Effector memory CD4-positive, alpha-beta T cell (primary cell): ENCODE results near the gene MRPL14.

Experiments used
- DNase-seq, 3 donors: peaks; one replicate each; pipeline ENCODE4 v3.0.0-alpha.2; 2020
- H3K27ac ChIP-seq: 2 replicates; pipeline ENCODE4 v1.7.0; 2013; ENCODE audit warnings: mild to moderate bottlenecking, low read length, moderate library complexity; ENCODE audit not compliant: insufficient read depth, poor library complexity, severe bottlenecking
- H3K27me3 ChIP-seq: replicated peaks from 2 replicates; pipeline ENCODE4 v1.7.0; 2013; ENCODE audit warnings: mild to moderate bottlenecking, low read length; ENCODE audit not compliant: insufficient read depth, control insufficient read depth, poor library complexity, severe bottlenecking
- H3K36me3 ChIP-seq: 2 replicates; pipeline ENCODE4 v1.7.0; 2013; ENCODE audit warnings: mild to moderate bottlenecking, low read length, moderate library complexity; ENCODE audit not compliant: control insufficient read depth, insufficient read depth
- H3K4me1 ChIP-seq: 2 replicates; pipeline ENCODE4 v1.7.0; 2013; ENCODE audit warnings: low read length, mild to moderate bottlenecking; ENCODE audit not compliant: control insufficient read depth, insufficient read depth, poor library complexity, severe bottlenecking
- H3K4me3 ChIP-seq: 2 replicates; pipeline ENCODE4 v1.7.0; 2013; ENCODE audit warnings: low read length, low read depth, mild to moderate bottlenecking; ENCODE audit not compliant: insufficient read depth, poor library complexity, severe bottlenecking
- H3K9me3 ChIP-seq: 2 replicates; pipeline ENCODE4 v1.7.0; 2013; ENCODE audit warnings: mild to moderate bottlenecking, low read length, moderate library complexity; ENCODE audit not compliant: control insufficient read depth

MRPL14 gene

DNA sequence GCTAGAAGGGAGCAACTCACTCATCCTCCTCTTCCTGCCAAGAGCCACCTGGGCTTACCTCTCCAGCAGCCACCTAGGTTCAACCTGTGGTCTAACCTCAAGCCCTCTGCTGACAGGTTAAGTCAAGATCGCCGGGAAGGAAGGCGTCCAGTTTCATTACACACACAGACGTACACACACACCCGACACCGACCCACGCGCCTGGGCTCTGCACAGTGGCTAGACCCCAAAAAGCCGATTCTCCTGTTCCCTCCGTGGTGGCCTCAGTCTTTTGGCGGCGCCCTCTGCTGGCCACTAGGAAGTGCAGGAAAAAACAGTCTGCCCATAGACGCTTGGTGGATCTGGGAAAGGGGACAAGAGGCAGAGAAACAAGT is 52.8 kb downstream of the MRPL14 start:
- Histone ChIP-seq H3K4me3 (peak overlapping the region; percentile 18), H3K9me3 (no peaks in the 10 kb centered on the region), H3K27me3 (peaks cover 9% of the 10 kb centered on the region), H3K27ac (no peak overlapping the region), H3K4me1 (peaks cover 11% of the 10 kb centered on the region), H3K36me3 (no peaks in the 10 kb centered on the region)
- peak; percentile 28 to 35 (median 29) for DNase-seq

DNA sequence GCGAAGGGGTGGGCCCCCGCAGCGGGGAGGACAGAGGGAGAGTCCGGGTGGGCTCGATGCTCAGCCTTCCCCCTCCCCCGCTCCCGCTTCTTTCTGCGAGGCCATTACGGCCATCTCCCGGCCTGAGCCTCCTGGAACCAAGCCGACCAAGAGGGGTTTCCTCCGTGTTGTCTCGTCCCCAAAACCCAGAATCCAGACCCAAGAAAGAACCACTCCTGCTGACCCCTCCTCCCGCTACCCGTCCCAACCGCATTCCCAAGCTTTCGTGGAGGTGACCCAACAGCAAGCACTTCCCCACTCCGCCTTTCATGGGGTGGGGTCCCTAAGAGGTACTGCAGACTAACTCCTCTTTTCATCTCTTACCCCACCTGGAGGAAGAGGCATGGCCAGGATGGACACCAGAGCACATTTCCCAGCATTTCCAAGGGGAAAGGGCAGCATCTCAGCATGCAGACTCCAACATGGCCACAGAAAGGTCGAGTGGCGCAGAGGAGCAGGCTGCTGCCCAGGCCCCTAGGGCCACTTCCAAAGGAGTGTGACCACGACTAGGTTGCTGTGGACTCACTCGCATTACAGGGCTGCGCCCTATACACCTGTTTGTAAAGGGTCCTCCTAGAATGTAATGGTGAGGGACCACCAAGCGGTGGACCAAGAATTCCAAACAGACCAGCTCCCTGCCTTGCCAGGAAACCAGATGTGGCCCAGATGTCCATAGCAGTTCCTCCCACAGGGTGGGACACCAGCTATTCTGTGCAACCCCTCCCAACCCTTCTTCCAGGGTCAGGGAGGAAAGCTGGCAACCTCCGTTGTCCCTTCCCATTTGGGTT is 53.4 kb downstream of the MRPL14 start:
- Histone ChIP-seq H3K4me3 (peak overlapping the region; percentile 70), H3K9me3 (no peaks in the 10 kb centered on the region), H3K27me3 (peaks cover 9% of the 10 kb centered on the region), H3K4me1 (peaks cover 11% of the 10 kb centered on the region), H3K27ac (no peak overlapping the region), H3K36me3 (no peaks in the 10 kb centered on the region)
- DNase-seq = no peak

DNA sequence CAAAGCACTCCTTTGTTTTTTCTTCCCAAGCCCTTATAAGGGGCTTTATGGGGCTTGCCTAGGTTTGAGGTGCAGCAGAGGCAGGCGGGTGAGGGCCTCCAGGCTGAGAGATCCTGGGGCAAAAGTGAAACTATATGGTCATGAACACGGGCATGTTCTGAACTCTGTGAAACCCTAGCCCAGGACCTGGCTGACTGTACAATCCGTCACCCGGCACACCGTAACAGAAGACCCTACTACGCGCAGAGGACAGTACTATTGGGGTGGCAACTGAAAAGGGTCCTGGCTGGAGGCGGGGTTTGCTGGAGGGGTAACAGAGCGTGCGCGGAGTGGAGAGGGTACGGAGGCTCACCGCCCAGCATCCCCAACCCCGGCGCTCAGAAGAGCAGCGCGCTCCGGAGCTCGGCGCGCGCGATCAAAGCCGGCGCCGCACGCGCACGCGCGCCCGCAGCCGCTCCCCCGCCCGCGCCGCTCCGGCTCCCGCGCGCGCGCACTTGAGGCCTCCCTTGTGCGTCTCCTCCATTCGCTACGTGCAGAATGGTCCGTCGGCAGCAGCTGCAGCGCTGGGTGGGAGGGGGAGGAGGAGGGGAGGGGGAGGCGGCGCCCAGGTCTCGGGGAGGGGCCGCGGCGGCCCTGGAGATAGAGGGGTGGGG is 54.2 kb downstream of the MRPL14 start:
- Histone ChIP-seq H3K4me1 (peaks cover 11% of the 10 kb centered on the region), H3K4me3 (peak overlapping the region; percentile 70), H3K36me3 (no peaks in the 10 kb centered on the region), H3K27me3 (peaks cover 9% of the 10 kb centered on the region), H3K27ac (no peak overlapping the region), H3K9me3 (no peaks in the 10 kb centered on the region)
- DNase-seq = peak; percentile 41 to 55 (median 54)

DNA sequence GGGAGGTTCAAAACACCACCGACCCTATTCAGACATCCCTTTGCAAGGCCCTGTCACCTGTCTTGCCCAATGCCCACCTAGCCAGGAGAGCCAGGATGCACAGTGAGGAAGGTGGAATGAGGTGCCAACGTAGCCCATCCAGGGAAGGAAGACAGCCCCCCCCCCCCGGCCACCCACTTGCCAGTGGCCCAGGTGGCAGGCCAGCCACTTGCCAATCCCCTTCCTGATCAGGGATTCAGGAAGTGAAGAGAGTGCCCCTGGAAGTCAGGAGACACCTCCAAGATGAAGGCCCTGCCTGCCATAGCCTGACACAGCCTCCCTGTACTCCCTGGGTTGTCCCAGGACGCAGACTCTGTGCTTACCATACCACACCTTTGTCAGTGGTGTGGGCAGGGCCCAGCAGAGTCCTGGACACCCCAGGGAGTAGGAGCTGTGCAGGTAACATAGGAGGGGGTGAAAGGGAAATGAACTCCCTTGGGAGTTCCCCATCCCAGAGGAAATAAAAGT is 54.7 kb downstream of the MRPL14 start:
- H3K27me3 ChIP-seq = peaks cover 9% of the 10 kb centered on the region
- no peaks in the 10 kb centered on the region for H3K9me3 ChIP-seq
- peak overlapping the region; percentile 70 for H3K4me3 ChIP-seq
- no peak overlapping the region for H3K27ac ChIP-seq
- DNase-seq = no peak
- no peaks in the 10 kb centered on the region for H3K36me3 ChIP-seq
- H3K4me1 ChIP-seq = peaks cover 11% of the 10 kb centered on the region

DNA sequence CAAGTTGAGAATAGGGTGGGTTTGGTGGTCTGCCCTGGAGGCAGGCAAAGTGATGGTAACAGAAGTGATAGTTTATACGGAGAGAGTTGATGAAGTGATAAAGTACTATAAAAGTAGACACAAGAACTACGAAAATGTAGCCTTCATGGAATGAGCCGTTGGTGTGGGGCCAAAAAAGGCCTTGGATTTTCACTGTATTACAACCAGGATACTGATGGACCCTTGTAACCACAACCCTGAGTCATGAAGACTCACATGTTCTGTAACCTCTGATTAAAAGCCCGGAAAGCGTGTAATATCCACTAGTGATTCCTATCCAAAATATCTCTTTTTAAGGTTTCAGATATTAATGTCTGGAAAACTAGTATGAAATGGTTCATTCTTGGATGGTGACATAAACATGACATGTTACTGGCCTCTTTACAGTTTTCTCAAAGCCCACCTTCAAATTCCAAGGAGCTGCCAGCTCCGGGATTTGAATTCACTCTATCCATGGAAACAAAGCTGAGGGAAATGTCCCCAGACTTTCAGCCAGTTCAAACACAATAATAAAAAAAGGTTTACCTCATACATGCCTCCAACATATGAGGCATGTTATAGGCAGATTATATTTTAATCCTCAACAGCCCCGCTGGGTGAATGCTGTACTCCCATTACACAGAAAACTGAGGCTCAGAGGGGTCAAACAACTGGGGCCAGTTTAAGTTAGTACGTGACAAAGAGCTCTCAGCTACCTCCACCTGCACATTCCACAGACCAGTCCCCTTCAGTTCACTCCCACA is 55.4 kb downstream of the MRPL14 start:
- no peaks in the 10 kb centered on the region for H3K36me3 ChIP-seq
- DNase-seq = no peak
- H3K27ac ChIP-seq = no peak overlapping the region

DNA sequence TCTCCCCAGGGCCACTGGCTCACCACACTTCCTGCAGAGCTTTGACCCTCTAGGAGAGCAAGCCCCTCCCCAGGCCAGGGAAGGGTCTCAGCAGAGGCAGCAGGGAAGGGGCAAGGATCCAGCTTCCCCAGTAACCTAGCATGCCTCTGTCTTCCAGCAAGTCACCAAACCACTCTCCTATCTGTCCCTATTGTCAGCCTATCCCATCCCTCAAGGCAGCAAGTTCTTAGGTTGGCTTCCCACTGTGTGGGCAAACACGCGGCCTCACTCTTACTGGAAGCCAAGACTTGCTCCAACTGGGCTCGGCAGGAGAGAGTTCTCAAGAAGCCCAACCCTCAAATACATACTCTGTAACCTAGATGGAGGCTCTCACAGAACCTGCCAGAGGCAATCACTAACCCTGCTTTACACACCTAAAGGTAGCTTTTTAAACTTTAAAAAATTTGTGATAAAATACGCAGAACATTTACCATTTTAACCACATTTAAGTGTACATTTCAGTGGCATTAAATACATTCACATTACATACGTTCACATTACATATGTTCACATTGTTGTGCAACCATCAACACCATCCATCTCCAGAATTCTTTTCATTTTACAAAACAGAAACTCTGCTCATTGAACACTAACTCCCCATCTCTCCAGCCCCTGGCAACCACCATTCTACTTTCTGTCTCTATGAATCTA is 58.5 kb downstream of the MRPL14 start:
- no peak overlapping the region for H3K4me3 ChIP-seq
- H3K27ac ChIP-seq = no peak overlapping the region
- no peak for DNase-seq
- peaks cover 3% of the 10 kb centered on the region for H3K4me1 ChIP-seq
- H3K9me3 ChIP-seq = no peaks in the 10 kb centered on the region
- H3K27me3 ChIP-seq = no peaks in the 10 kb centered on the region
- no peaks in the 10 kb centered on the region for H3K36me3 ChIP-seq

More for the DNA sequence above, 55.4 kb downstream of the MRPL14 start:
- peaks cover 11% of the 10 kb centered on the region for H3K4me1 ChIP-seq
- H3K4me3 ChIP-seq = no peak overlapping the region
- peaks cover 9% of the 10 kb centered on the region for H3K27me3 ChIP-seq
- no peaks in the 10 kb centered on the region for H3K9me3 ChIP-seq

DNA sequence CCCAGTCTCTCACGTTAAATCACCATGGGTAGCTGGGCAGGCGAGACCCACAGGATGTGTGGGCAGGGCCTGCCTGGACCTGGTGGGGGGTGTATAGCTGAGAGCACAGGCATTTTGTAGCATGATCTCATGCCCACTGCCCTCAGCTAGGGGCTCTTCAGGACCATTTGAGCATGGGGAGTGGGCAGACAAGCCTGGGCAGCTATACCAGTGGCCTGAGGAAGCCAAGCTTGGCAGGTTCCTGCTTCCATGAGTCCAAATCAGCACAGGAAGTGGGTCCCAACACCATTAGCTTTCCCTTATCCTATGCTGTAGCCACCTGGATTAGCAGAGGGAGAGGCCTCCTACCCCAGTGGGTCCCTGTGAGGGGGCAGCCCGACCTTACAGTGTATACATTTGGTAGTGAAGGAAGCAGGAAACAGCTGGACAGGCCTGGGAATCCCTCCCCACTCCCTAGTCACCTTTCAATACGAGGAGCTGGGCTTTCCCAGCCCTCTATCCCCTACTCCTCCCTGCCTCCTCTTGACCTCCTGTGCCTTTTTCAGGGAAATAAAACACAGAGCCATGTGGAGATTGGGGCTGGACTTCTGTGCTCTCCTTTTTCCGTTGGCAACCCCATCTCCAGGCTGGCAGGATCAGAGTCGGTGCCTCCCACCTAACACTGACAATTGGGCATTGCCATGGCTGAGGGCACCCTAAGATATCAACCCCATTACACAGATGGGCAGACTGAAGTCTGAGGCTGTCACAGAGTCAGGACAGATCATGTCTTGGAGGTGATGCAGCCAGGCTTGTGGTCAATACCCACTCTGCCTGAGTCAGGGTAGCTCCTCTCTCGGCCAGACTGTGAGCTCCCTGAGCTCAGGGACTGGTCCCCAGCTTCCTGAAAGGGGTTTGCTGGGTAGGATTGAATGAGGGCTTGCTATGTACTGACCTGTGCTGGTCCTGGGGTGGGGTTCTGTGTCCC is 59.8 kb downstream of the MRPL14 start:
- Histone ChIP-seq H3K4me3 (no peak overlapping the region), H3K9me3 (no peaks in the 10 kb centered on the region), H3K36me3 (no peaks in the 10 kb centered on the region), H3K4me1 (no peaks in the 10 kb centered on the region), H3K27me3 (no peaks in the 10 kb centered on the region), H3K27ac (no peak overlapping the region)
- no peak for DNase-seq

DNA sequence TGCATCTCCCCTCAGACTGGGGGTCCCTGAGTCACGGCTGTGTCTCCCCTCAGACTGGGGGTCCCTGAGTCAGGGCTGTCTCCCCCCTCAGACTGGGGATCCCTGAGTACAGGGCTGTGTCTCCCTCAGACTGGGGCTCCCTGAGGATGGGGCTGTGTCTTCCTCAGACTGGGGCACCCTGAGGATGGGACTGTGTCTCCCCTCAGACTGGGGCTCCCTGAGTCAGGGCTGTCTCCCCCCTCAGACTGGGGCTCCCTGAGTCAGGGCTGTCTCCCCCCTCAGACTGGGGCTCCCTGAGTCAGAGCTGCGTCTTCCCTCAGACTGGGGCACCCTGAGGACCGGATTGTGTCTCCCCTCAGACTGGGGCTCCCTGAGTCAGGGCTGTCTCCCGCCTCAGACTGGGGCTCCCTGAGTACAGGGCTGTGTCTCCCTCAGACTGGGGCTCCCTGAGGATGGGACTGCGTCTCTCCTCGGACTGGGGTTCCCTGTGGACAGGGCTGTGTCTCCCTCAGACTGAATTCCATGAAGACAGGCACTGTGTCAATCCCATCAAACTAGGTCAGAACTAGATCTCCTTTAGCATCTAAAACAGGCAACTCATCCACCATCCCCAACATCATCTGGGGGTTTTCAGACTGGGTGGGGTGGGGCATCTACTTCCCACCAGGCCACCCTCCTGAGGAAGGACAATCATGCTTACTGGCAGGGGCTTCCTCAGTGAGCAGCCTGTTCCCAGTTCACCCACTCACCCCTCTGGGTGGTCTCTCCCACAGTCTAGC is 60.7 kb downstream of the MRPL14 start:
- no peaks in the 10 kb centered on the region for H3K9me3 ChIP-seq
- DNase-seq = no peak
- no peaks in the 10 kb centered on the region for H3K36me3 ChIP-seq
- H3K27ac ChIP-seq = no peak overlapping the region
- no peaks in the 10 kb centered on the region for H3K4me1 ChIP-seq
- H3K27me3 ChIP-seq = no peaks in the 10 kb centered on the region
- no peak overlapping the region for H3K4me3 ChIP-seq
